Measurements from ENCODE around the gene MORF4L1. TPM values are rescaled to one million over a fixed set of nuclear protein-coding genes. Genes with fewer than 3 reads are reported as not detected.
"Not testable (repeated sequence)": the region's sequence is repeated elsewhere in the genome, so short reads cannot be mapped to it uniquely, and the experiment has no call there.

The MORF4L1 gene
- total RNA-seq, 1 donor from 2014 or later, result 472 TPM

- TF ChIP-seq, protein P1, sequence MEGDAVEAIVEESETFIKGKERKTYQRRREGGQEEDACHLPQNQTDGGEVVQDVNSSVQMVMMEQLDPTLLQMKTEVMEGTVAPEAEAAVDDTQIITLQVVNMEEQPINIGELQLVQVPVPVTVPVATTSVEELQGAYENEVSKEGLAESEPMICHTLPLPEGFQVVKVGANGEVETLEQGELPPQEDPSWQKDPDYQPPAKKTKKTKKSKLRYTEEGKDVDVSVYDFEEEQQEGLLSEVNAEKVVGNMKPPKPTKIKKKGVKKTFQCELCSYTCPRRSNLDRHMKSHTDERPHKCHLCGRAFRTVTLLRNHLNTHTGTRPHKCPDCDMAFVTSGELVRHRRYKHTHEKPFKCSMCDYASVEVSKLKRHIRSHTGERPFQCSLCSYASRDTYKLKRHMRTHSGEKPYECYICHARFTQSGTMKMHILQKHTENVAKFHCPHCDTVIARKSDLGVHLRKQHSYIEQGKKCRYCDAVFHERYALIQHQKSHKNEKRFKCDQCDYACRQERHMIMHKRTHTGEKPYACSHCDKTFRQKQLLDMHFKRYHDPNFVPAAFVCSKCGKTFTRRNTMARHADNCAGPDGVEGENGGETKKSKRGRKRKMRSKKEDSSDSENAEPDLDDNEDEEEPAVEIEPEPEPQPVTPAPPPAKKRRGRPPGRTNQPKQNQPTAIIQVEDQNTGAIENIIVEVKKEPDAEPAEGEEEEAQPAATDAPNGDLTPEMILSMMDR (conservative IDR thresholded peaks at IDR 0.05), result no peak
- H3K9me3 Mint-ChIP-seq, result peaks cover 11% of the 10 kb centered on the region
- no peaks in the 10 kb centered on the region for H3K27me3 Mint-ChIP-seq (ENCODE audit: low read depth)
- H3K36me3 Mint-ChIP-seq (ENCODE audit: low read depth), result peaks cover 12% of the 10 kb centered on the region
- H3K4me1 Mint-ChIP-seq, result peaks cover 44% of the 10 kb centered on the region
- DNase-seq (ENCODE audit: low read depth, low spot score), result peak; percentile 31
- peak overlapping the region; percentile 46 for H3K4me3 Mint-ChIP-seq
- peak overlapping the region; percentile 98 for H3K27ac Mint-ChIP-seq (ENCODE audit: unreplicated experiment)
Observed at GRCh38 chr15:78850941-78851755, 21.5 kb upstream of the MORF4L1 start.

- H3K4me1 Mint-ChIP-seq, result peaks cover 34% of the 10 kb centered on the region
- H3K27me3 Mint-ChIP-seq (ENCODE audit: low read depth), result no peaks in the 10 kb centered on the region
- peaks cover 5% of the 10 kb centered on the region for H3K36me3 Mint-ChIP-seq (ENCODE audit: low read depth)
- H3K27ac Mint-ChIP-seq (ENCODE audit: unreplicated experiment), result no peak overlapping the region
- TF ChIP-seq, protein P1 (conservative IDR thresholded peaks at IDR 0.05), result no peak
- peaks cover 6% of the 10 kb centered on the region for H3K9me3 Mint-ChIP-seq
- no peak for DNase-seq (ENCODE audit: low read depth, low spot score)
- H3K4me3 Mint-ChIP-seq, result no peak overlapping the region
Observed at GRCh38 chr15:78853500-78853899, 19.2 kb upstream of the MORF4L1 start.

GRCh38 chr15:78854833-78855372 lies 17.8 kb upstream of the MORF4L1 start:
- H3K9me3 Mint-ChIP-seq, result peaks cover 7% of the 10 kb centered on the region
- no peak for DNase-seq (ENCODE audit: low read depth, low spot score)
- no peak overlapping the region for H3K4me3 Mint-ChIP-seq
- peaks cover 7% of the 10 kb centered on the region for H3K36me3 Mint-ChIP-seq (ENCODE audit: low read depth)
- peaks cover under 1% of the 10 kb centered on the region for H3K27me3 Mint-ChIP-seq (ENCODE audit: low read depth)
- H3K4me1 Mint-ChIP-seq, result peaks cover 36% of the 10 kb centered on the region
- TF ChIP-seq, protein P1 (conservative IDR thresholded peaks at IDR 0.05), result no peak
- no peak overlapping the region for H3K27ac Mint-ChIP-seq (ENCODE audit: unreplicated experiment)

DNA sequence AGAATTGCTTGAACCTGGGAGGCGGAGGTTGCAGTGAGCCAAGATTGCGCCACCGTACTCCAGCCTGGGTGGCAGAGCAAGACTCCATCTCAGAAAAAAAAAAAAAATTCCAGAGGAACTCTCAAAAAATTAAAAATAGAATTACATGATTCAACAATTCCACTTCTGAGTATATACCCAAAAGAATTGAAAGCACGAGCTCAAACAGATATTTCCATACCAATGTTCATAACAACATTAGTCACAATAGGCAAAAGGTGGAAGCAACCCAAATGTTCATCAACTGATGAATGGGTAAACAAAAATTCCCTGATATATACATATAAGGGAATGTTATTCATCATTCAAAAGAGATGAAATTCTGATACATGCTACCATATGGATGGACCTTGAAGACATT lies 16.9 kb upstream of the MORF4L1 start:
- TF ChIP-seq, protein P1 (conservative IDR thresholded peaks at IDR 0.05), result no peak
- Mint-ChIP-seq H3K27ac (ENCODE audit: unreplicated experiment) (no peak overlapping the region), H3K27me3 (ENCODE audit: low read depth) (peaks cover 6% of the 10 kb centered on the region), H3K9me3 (peaks cover 12% of the 10 kb centered on the region), H3K4me3 (no peak overlapping the region), H3K36me3 (ENCODE audit: low read depth) (peaks cover 11% of the 10 kb centered on the region), H3K4me1 (peaks cover 36% of the 10 kb centered on the region)
- DNase-seq (ENCODE audit: low read depth, low spot score), result no peak

GRCh38 chr15:78859971-78860719 lies 12.5 kb upstream of the MORF4L1 start:
- Mint-ChIP-seq H3K27ac (ENCODE audit: unreplicated experiment) (peak overlapping the region; percentile 94), H3K4me1 (peaks cover 10% of the 10 kb centered on the region)

GRCh38 chr15:78865585-78865984 lies 7.1 kb upstream of the MORF4L1 start:
- not testable (repeated sequence) for H3K4me3 Mint-ChIP-seq; H3K4me1 Mint-ChIP-seq; H3K27ac Mint-ChIP-seq (ENCODE audit: unreplicated experiment); DNase-seq (ENCODE audit: low read depth, low spot score); H3K27me3 Mint-ChIP-seq (ENCODE audit: low read depth); H3K9me3 Mint-ChIP-seq; H3K36me3 Mint-ChIP-seq (ENCODE audit: low read depth)

More at GRCh38 chr15:78859971-78860719, 12.5 kb upstream of the MORF4L1 start:
- DNase-seq (ENCODE audit: low read depth, low spot score), result peak; percentile 75
- TF ChIP-seq, protein P1 (conservative IDR thresholded peaks at IDR 0.05), result peak; percentile 88
- Mint-ChIP-seq H3K9me3 (peaks cover 6% of the 10 kb centered on the region), H3K36me3 (ENCODE audit: low read depth) (peaks cover 5% of the 10 kb centered on the region), H3K4me3 (peak overlapping the region; percentile 91), H3K27me3 (ENCODE audit: low read depth) (peaks cover 6% of the 10 kb centered on the region)

DNA sequence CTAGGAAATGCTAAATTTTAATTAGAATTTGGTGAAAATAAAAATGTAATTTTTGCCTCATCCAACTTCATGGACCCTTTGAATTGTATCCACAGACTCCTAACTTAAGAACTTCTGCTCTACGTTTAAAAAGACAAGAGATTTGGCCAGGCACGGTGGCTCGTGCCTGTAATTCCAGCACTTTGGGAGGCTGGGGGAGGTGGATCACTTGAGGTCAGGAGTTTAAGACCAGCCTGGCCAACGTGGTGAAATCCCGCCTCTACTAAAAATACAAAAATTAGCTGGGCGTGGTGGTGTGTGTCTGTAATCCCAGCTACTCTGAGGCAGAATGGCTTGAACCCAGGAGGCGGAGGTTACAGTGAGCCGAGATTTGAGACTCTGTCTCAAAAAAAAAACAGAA lies 6.7 kb upstream of the MORF4L1 start:
- H3K9me3 Mint-ChIP-seq; DNase-seq (ENCODE audit: low read depth, low spot score); H3K27me3 Mint-ChIP-seq (ENCODE audit: low read depth); H3K36me3 Mint-ChIP-seq (ENCODE audit: low read depth); H3K27ac Mint-ChIP-seq (ENCODE audit: unreplicated experiment); H3K4me1 Mint-ChIP-seq; H3K4me3 Mint-ChIP-seq: not testable (repeated sequence)
